CD14-positive monocyte (primary cell): Measurements from ENCODE around the gene DENND5B. TPM values are rescaled to one million over a fixed set of nuclear protein-coding genes. Genes with fewer than 3 reads are reported as not detected.

ENCODE experiments used
- DNase-seq, 3 donors: peaks; one replicate each; pipeline ENCODE4 v3.0.0-alpha.2; 2011 to 2022
- H2AFZ ChIP-seq: 2 replicates; pipeline ENCODE4 v1.6.0; 2012; ENCODE audit warnings: mild to moderate bottlenecking, low read depth, low read length, inconsistent platforms; ENCODE audit not compliant: insufficient read depth, poor library complexity, severe bottlenecking
- H3K27ac ChIP-seq, 2 donors: 1 replicate in 1 of 2; 2 replicates in 1 of 2; pipeline ENCODE4 v1.5.1; 2012 to 2013; ENCODE audit warnings: low read length in 2 of 2, control low read depth in 1 of 2, inconsistent platforms in 1 of 2, low read depth in 1 of 2, mild to moderate bottlenecking in 1 of 2
- H3K27me3 ChIP-seq, 2 donors: one replicate each; pipeline versions ENCODE4 v1.6.0 to v1.6.1; 2011 to 2013; ENCODE audit warnings: low read length in 2 of 2; ENCODE audit not compliant: control insufficient read depth in 2 of 2, insufficient read depth in 2 of 2
- H3K36me3 ChIP-seq, 2 donors: replicated peaks in 1 of 2; 1 replicate in 1 of 2; 2 replicates in 1 of 2; pipeline versions ENCODE4 v1.5.1 to v1.6.1; 2012 to 2013; ENCODE audit warnings: low read length in 2 of 2, control low read depth in 1 of 2, inconsistent platforms in 1 of 2, mild to moderate bottlenecking in 1 of 2; ENCODE audit not compliant: insufficient read depth in 2 of 2, control insufficient read depth in 1 of 2
- H3K4me1 ChIP-seq, 2 donors: 1 replicate in 1 of 2; 2 replicates in 1 of 2; pipeline versions ENCODE4 v1.5.1 to v1.6.1; 2012 to 2013; ENCODE audit warnings: low read length in 2 of 2, control low read depth in 1 of 2, inconsistent platforms in 1 of 2, mild to moderate bottlenecking in 1 of 2, moderate library complexity in 1 of 2; ENCODE audit not compliant: insufficient read depth in 2 of 2, control insufficient read depth in 1 of 2
- H3K4me2 ChIP-seq: replicated peaks from 2 replicates; pipeline ENCODE3; 2012; ENCODE audit warnings: low read length, moderate library complexity, mild to moderate bottlenecking; ENCODE audit not compliant: poor library complexity, severe bottlenecking; ENCODE audit errors: extremely low read depth
- H3K4me3 ChIP-seq, 3 experiments: fragments of 200-600 bp in 1 of 3; sonication (generic) in 1 of 3; replicated peaks in 1 of 3; 1 replicate in 2 of 3; 2 replicates in 1 of 3; pipeline ENCODE4 v1.5.1; 2011 to 2013; ENCODE audit warnings: low read length in 3 of 3, mild to moderate bottlenecking in 3 of 3, control low read depth in 2 of 3, low read depth in 2 of 3, inconsistent platforms in 1 of 3, moderate library complexity in 1 of 3
- H3K79me2 ChIP-seq: 2 replicates; pipeline ENCODE4 v1.6.0; 2012; ENCODE audit warnings: mild to moderate bottlenecking, control low read depth, inconsistent platforms, low read length, moderate library complexity; ENCODE audit not compliant: insufficient read depth
- H3K9ac ChIP-seq: 2 replicates; pipeline ENCODE4 v1.6.0; 2017; ENCODE audit warnings: low read length, mild to moderate bottlenecking; ENCODE audit not compliant: insufficient read depth, poor library complexity, severe bottlenecking
- H3K9me3 ChIP-seq, 2 donors: replicated peaks in 1 of 2; 1 replicate in 1 of 2; 2 replicates in 1 of 2; pipeline versions ENCODE4 v1.5.1 to v1.6.1; 2012 to 2013; ENCODE audit warnings: low read length in 2 of 2, control low read depth in 1 of 2; ENCODE audit not compliant: control insufficient read depth in 1 of 2, insufficient read depth in 1 of 2
- H4K20me1 ChIP-seq: 2 replicates; pipeline ENCODE4 v1.6.0; 2012; ENCODE audit warnings: mild to moderate bottlenecking, low read length, control low read depth, moderate library complexity; ENCODE audit not compliant: insufficient read depth
- H3K27ac Mint-ChIP-seq, 7 donors: one replicate each; pipeline ENCODE4 v1.8.0; 2020; ENCODE audit warnings: mild to moderate bottlenecking in 7 of 7, mixed read lengths in 7 of 7, moderate library complexity in 6 of 7, inconsistent platforms in 2 of 7
- H3K27me3 Mint-ChIP-seq, 3 donors: one replicate each; pipeline ENCODE4 v1.8.0; 2021 to 2022; ENCODE audit warnings: low read depth in 3 of 3, mild to moderate bottlenecking in 3 of 3, mixed read lengths in 3 of 3, moderate library complexity in 3 of 3, inconsistent platforms in 1 of 3
- H3K36me3 Mint-ChIP-seq, 2 donors: one replicate each; pipeline ENCODE4 v1.8.0; 2020; ENCODE audit warnings: mixed read lengths in 2 of 2, inconsistent platforms in 1 of 2, mild to moderate bottlenecking in 1 of 2
- H3K4me1 Mint-ChIP-seq: one replicate; pipeline ENCODE4 v1.8.0; 2020; ENCODE audit warnings: mild to moderate bottlenecking, mixed read lengths
- H3K4me3 Mint-ChIP-seq, 2 donors: one replicate each; pipeline ENCODE4 v1.8.0; 2020; ENCODE audit warnings: mild to moderate bottlenecking in 2 of 2, mixed read lengths in 2 of 2, moderate library complexity in 1 of 2
- H3K9me3 Mint-ChIP-seq, 7 donors: one replicate each; pipeline ENCODE4 v1.8.0; 2020 to 2022; ENCODE audit warnings: mixed read lengths in 7 of 7, mild to moderate bottlenecking in 6 of 7, moderate library complexity in 6 of 7, inconsistent platforms in 2 of 7
- WGBS: methylation state at CpG from one replicate; pipeline ENCODE4 v1.1.5; 2013; ENCODE audit warnings: missing lambda C conversion rate; ENCODE audit not compliant: insufficient coverage; 5-methylcytosine and 5-hydroxymethylcytosine counted together
- intact Hi-C, 2 donors: fragments of 100-400 bp; cut with micrococcal nuclease; formaldehyde crosslinking; loops; one replicate each; pipeline versions ENCODE4 v1.15.0 to v1.15.1; 2023
- polyA plus RNA-seq, 3 donors: library from polyadenylated mRNA; depleted of rRNA in 1 of 3; unstranded in 2 of 3; stranded (reverse) in 1 of 3; fragments of 300-500 nt in 2 of 3; fragments of >200 nt in 1 of 3; fragmentation: Illumina TruSeq in 2 of 3; gene quantifications; 1 replicate in 2 of 3; 2 replicates in 1 of 3; pipeline ENCODE4 v1.2.3, GENCODE V29; 2012 to 2021
- TF ChIP-seq, protein P1 (sequence below): fragments of 200-600 bp; IDR thresholded peaks from one replicate; pipeline ENCODE4 v1.8.0; 2022; ENCODE audit warnings: antibody characterized with exemption, mild to moderate bottlenecking

DENND5B gene
- polyA plus RNA-seq, 3 donors = 0.23 to 0.36 (median 0.36) TPM

DNA sequence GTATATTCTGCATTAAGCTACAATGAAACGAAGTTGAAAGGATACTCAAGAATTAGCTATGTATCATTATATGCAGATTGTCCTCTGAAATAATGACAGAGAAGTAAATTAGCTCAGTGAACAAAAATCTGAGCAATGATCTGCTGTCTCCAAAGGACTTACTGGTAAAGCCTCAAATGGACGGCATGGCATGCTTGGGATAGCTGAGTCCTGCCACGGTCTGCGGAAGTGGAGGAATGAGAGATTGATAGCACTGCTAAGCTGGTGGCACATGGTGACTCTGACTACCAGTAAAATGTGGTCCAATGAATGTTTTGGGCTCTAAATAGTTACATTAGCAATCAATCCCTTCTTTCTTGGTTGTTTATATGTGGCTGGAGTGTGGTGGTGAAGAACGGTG is 3.7 kb upstream of the DENND5B start:
- peaks cover 18 to 35% (median 19%) of the 10 kb centered on the region in 3 donors for H3K27me3 Mint-ChIP-seq
- intact Hi-C loops = no loop called here
- 87% methylated on average over 3 of the region's 5 CpGs for WGBS

DNA sequence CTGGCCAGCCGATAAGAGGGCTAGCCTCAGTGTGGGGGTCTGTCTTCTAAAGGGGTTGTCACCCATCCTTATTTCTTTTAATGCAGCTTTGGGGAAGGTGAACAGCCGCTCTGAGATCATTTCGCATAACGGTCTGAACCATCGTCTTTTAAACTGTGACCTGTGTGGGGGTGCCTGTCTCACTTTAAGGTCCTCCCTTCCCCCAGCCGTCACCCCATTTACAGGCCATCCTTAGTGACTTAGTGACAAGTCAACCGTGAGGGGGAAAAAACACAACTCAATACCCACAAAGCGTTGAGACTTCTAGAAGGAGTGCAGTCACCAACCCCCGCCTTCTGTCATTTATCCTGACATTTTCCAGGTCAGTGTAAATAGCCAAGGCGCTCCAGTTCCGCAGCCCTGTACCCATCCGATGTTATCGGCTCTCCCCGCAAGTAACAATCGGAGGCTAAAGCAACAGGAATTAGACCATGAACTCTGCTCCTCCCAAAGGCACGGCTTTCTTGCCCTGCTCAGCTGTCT is 505 bp upstream of the DENND5B start:
- H3K9ac ChIP-seq = peak overlapping the region; percentile 75
- TF ChIP-seq, protein P1, sequence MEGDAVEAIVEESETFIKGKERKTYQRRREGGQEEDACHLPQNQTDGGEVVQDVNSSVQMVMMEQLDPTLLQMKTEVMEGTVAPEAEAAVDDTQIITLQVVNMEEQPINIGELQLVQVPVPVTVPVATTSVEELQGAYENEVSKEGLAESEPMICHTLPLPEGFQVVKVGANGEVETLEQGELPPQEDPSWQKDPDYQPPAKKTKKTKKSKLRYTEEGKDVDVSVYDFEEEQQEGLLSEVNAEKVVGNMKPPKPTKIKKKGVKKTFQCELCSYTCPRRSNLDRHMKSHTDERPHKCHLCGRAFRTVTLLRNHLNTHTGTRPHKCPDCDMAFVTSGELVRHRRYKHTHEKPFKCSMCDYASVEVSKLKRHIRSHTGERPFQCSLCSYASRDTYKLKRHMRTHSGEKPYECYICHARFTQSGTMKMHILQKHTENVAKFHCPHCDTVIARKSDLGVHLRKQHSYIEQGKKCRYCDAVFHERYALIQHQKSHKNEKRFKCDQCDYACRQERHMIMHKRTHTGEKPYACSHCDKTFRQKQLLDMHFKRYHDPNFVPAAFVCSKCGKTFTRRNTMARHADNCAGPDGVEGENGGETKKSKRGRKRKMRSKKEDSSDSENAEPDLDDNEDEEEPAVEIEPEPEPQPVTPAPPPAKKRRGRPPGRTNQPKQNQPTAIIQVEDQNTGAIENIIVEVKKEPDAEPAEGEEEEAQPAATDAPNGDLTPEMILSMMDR = no peak
- H3K36me3 Mint-ChIP-seq = peaks cover 0 to 4% of the 10 kb centered on the region in 2 donors
- intact Hi-C loops = no loop called here
- peaks cover 15% of the 10 kb centered on the region for H3K4me1 Mint-ChIP-seq
- peaks cover 10 to 16% of the 10 kb centered on the region in 2 donors for H3K4me1 ChIP-seq
- H3K36me3 ChIP-seq = no peaks in the 10 kb centered on the region
- peak overlapping the region in 3 of 7 donors; percentile 42 to 81 (median 45) for H3K27ac Mint-ChIP-seq
- peak overlapping the region; percentile 32 to 89 (median 49) for H3K4me3 ChIP-seq
- DNase-seq = peak in 2 of 3 donors; percentile 1 to 5
- peak overlapping the region; percentile 73 for H2AFZ ChIP-seq
- no peaks in the 10 kb centered on the region for H3K9me3 ChIP-seq
- peaks cover 19 to 41% (median 27%) of the 10 kb centered on the region in 3 donors for H3K27me3 Mint-ChIP-seq
- peak overlapping the region; percentile 98 for H3K4me2 ChIP-seq
- H4K20me1 ChIP-seq = no peaks in the 10 kb centered on the region
- peaks cover 0 to 9% (median 0%) of the 10 kb centered on the region in 7 donors for H3K9me3 Mint-ChIP-seq
- no peak overlapping the region for H3K27ac ChIP-seq
- peak overlapping the region; percentile 89 to 95 for H3K4me3 Mint-ChIP-seq
- 7% methylated on average over 12 of the region's 16 CpGs for WGBS
- H3K27me3 ChIP-seq = peaks cover 11 to 17% of the 10 kb centered on the region in 2 donors
- peaks cover 4% of the 10 kb centered on the region for H3K79me2 ChIP-seq

More for the DNA sequence above, 3.7 kb upstream of the DENND5B start:
- no peak overlapping the region for H2AFZ ChIP-seq
- H3K4me2 ChIP-seq = no peak overlapping the region
- H3K4me1 ChIP-seq = peaks cover 7 to 12% of the 10 kb centered on the region in 2 donors
- TF ChIP-seq, protein P1 = no peak
- no peak overlapping the region for H3K27ac Mint-ChIP-seq
- H3K27me3 ChIP-seq = peaks cover 11 to 12% of the 10 kb centered on the region in 2 donors
- peaks cover 0 to 8% (median 0%) of the 10 kb centered on the region in 7 donors for H3K9me3 Mint-ChIP-seq
- H4K20me1 ChIP-seq = no peaks in the 10 kb centered on the region
- H3K27ac ChIP-seq = no peak overlapping the region
- DNase-seq = no peak
- H3K36me3 ChIP-seq = no peaks in the 10 kb centered on the region
- no peak overlapping the region for H3K4me3 ChIP-seq
- peaks cover 7% of the 10 kb centered on the region for H3K4me1 Mint-ChIP-seq
- H3K4me3 Mint-ChIP-seq = no peak overlapping the region
- H3K9ac ChIP-seq = no peak overlapping the region
- no peaks in the 10 kb centered on the region for H3K9me3 ChIP-seq
- no peaks in the 10 kb centered on the region for H3K79me2 ChIP-seq
- peaks cover 0 to 2% of the 10 kb centered on the region in 2 donors for H3K36me3 Mint-ChIP-seq
